ENCODE results near the gene DNAH6.

The DNAH6 gene

GRCh38 chr2:84779781-84780180, 263.5 kb downstream of the DNAH6 start (continued):
- TF ChIP-seq POU6F1 (CRISPR knock-in tag; IDR thresholded peaks at IDR 0.05; ENCODE audit: borderline replicate concordance, low read depth) (no peak), SNAI2 (CRISPR knock-in tag; IDR thresholded peaks at IDR 0.05) (no peak), ESRRG (CRISPR knock-in tag; IDR thresholded peaks at IDR 0.05) (no peak)
- TF ChIP-seq, protein P1, sequence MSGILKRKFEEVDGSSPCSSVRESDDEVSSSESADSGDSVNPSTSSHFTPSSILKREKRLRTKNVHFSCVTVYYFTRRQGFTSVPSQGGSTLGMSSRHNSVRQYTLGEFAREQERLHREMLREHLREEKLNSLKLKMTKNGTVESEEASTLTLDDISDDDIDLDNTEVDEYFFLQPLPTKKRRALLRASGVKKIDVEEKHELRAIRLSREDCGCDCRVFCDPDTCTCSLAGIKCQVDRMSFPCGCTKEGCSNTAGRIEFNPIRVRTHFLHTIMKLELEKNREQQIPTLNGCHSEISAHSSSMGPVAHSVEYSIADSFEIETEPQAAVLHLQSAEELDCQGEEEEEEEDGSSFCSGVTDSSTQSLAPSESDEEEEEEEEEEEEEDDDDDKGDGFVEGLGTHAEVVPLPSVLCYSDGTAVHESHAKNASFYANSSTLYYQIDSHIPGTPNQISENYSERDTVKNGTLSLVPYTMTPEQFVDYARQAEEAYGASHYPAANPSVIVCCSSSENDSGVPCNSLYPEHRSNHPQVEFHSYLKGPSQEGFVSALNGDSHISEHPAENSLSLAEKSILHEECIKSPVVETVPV (CRISPR knock-in tag; IDR thresholded peaks at IDR 0.05), result no peak
- TF ChIP-seq, protein P2, sequence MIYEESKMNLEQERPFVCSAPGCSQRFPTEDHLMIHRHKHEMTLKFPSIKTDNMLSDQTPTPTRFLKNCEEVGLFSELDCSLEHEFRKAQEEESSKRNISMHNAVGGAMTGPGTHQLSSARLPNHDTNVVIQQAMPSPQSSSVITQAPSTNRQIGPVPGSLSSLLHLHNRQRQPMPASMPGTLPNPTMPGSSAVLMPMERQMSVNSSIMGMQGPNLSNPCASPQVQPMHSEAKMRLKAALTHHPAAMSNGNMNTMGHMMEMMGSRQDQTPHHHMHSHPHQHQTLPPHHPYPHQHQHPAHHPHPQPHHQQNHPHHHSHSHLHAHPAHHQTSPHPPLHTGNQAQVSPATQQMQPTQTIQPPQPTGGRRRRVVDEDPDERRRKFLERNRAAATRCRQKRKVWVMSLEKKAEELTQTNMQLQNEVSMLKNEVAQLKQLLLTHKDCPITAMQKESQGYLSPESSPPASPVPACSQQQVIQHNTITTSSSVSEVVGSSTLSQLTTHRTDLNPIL (CRISPR knock-in tag; IDR thresholded peaks at IDR 0.05; ENCODE audit: low read depth), result no peak
- TF ChIP-seq, protein P3, sequence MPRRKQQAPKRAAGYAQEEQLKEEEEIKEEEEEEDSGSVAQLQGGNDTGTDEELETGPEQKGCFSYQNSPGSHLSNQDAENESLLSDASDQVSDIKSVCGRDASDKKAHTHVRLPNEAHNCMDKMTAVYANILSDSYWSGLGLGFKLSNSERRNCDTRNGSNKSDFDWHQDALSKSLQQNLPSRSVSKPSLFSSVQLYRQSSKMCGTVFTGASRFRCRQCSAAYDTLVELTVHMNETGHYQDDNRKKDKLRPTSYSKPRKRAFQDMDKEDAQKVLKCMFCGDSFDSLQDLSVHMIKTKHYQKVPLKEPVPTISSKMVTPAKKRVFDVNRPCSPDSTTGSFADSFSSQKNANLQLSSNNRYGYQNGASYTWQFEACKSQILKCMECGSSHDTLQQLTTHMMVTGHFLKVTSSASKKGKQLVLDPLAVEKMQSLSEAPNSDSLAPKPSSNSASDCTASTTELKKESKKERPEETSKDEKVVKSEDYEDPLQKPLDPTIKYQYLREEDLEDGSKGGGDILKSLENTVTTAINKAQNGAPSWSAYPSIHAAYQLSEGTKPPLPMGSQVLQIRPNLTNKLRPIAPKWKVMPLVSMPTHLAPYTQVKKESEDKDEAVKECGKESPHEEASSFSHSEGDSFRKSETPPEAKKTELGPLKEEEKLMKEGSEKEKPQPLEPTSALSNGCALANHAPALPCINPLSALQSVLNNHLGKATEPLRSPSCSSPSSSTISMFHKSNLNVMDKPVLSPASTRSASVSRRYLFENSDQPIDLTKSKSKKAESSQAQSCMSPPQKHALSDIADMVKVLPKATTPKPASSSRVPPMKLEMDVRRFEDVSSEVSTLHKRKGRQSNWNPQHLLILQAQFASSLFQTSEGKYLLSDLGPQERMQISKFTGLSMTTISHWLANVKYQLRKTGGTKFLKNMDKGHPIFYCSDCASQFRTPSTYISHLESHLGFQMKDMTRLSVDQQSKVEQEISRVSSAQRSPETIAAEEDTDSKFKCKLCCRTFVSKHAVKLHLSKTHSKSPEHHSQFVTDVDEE (CRISPR knock-in tag; IDR thresholded peaks at IDR 0.05), result no peak

- ATAC-seq, result no peak
- TF ChIP-seq, protein P2 (CRISPR knock-in tag; IDR thresholded peaks at IDR 0.05; ENCODE audit: low read depth), result no peak
- TF ChIP-seq, protein P1 (CRISPR knock-in tag; IDR thresholded peaks at IDR 0.05), result no peak
- TF ChIP-seq POU6F1 (CRISPR knock-in tag; IDR thresholded peaks at IDR 0.05; ENCODE audit: borderline replicate concordance, low read depth) (no peak), ESRRG (CRISPR knock-in tag; IDR thresholded peaks at IDR 0.05) (no peak), GLIS3 (CRISPR knock-in tag; IDR thresholded peaks at IDR 0.05) (no peak), ZFP30 (CRISPR knock-in tag; IDR thresholded peaks at IDR 0.05) (no peak), ZNF8 (CRISPR knock-in tag; IDR thresholded peaks at IDR 0.05) (no peak), TCF4 (CRISPR knock-in tag; IDR thresholded peaks at IDR 0.05; ENCODE audit: borderline replicate concordance) (no peak), BACH2 (CRISPR knock-in tag; IDR thresholded peaks at IDR 0.05; ENCODE audit: borderline replicate concordance) (no peak), TOX (CRISPR knock-in tag; IDR thresholded peaks at IDR 0.05; ENCODE audit: borderline replicate concordance) (no peak), ARNTL (CRISPR knock-in tag; IDR thresholded peaks at IDR 0.05; ENCODE audit: borderline replicate concordance, low read depth) (no peak), RARB (CRISPR knock-in tag; IDR thresholded peaks at IDR 0.05) (no peak), ISL1 (CRISPR knock-in tag; IDR thresholded peaks at IDR 0.05) (no peak), OSR1 (CRISPR knock-in tag; IDR thresholded peaks at IDR 0.05) (no peak), PATZ1 (CRISPR knock-in tag; IDR thresholded peaks at IDR 0.05; ENCODE audit: borderline replicate concordance) (no peak), ZNF565 (CRISPR knock-in tag; conservative IDR thresholded peaks at IDR 0.05; ENCODE audit: low read depth) (no peak), CSDC2 (CRISPR knock-in tag; IDR thresholded peaks at IDR 0.05) (no peak), ZNF70 (CRISPR knock-in tag; IDR thresholded peaks at IDR 0.05) (no peak)
- TF ChIP-seq, protein P3 (CRISPR knock-in tag; IDR thresholded peaks at IDR 0.05), result no peak
Observed at GRCh38 chr2:84781942-84782716, 265.8 kb downstream of the DNAH6 start.

Data from SK-N-SH treated with all-trans-retinoic acid at 6 μM for 48 hours (cell line).